Neural cell (in vitro differentiated cells): Measurements from ENCODE around the gene HEATR1. TPM values are rescaled to one million over a fixed set of nuclear protein-coding genes. Genes with fewer than 3 reads are reported as not detected.

Experiments used
- H2AFZ ChIP-seq: fragments of 200-600, 300-800 bp; sonication (generic), shearing (Covaris generic); 2 replicates; pipeline ENCODE4 v1.6.0; 2014; ENCODE audit warnings: low read depth, mild to moderate bottlenecking, antibody characterized with exemption, low read length, moderate library complexity
- H3F3A ChIP-seq: fragments of 200-600 bp; shearing (Covaris generic); 2 replicates; pipeline ENCODE4 v1.6.1; 2016; ENCODE audit warnings: mild to moderate bottlenecking, moderate library complexity, mixed read lengths, antibody characterized with exemption, low read length; ENCODE audit not compliant: insufficient read depth, poor library complexity, severe bottlenecking
- H3K27ac ChIP-seq: fragments of 200-600, 300-800 bp; sonication (generic), shearing (Covaris generic); 2 replicates; pipeline ENCODE4 v1.5.1; 2014; ENCODE audit warnings: mild to moderate bottlenecking, low read length, moderate library complexity
- H3K27me3 ChIP-seq: fragments of 300-800, 200-600 bp; sonication (generic), shearing (Covaris generic); 2 replicates; pipeline ENCODE4 v1.6.0; 2014; ENCODE audit warnings: mild to moderate bottlenecking, low read depth, low read length, moderate library complexity; ENCODE audit not compliant: insufficient read depth
- H3K36me3 ChIP-seq: fragments of 300-800, 200-600 bp; sonication (generic), shearing (Covaris generic); 2 replicates; pipeline ENCODE4 v1.5.1; 2014; ENCODE audit warnings: mild to moderate bottlenecking, antibody characterized with exemption, low read length, moderate library complexity; ENCODE audit not compliant: insufficient read depth
- H3K4me2 ChIP-seq: fragments of 300-800, 200-600 bp; sonication (generic), shearing (Covaris generic); 2 replicates; pipeline ENCODE4 v1.6.0; 2014; ENCODE audit warnings: mild to moderate bottlenecking, low read length
- H3K4me3 ChIP-seq: fragments of 300-800, 200-600 bp; sonication (generic), shearing (Covaris generic); 2 replicates; pipeline ENCODE4 v1.5.1; 2014; ENCODE audit warnings: mild to moderate bottlenecking, low read length, moderate library complexity
- H3K79me2 ChIP-seq: fragments of 200-600 bp; shearing (Covaris generic); replicated peaks from 2 replicates; pipeline ENCODE4 v1.6.0; 2014; ENCODE audit warnings: mild to moderate bottlenecking, low read length, moderate library complexity; ENCODE audit not compliant: insufficient read depth
- H3K9ac ChIP-seq: fragments of 300-800, 200-600 bp; sonication (generic), shearing (Covaris generic); 2 replicates; pipeline ENCODE4 v1.6.1; 2016; ENCODE audit warnings: mild to moderate bottlenecking, low read length, mixed read lengths
- H3K9me2 ChIP-seq: fragments of 200-600 bp; shearing (Covaris generic); 2 replicates; pipeline ENCODE4 v1.6.1; 2016; ENCODE audit warnings: mild to moderate bottlenecking, low read length, mixed read lengths; ENCODE audit not compliant: insufficient read depth
- H3K9me3 ChIP-seq: fragments of 200-600, 300-800 bp; sonication (generic), shearing (Covaris generic); 2 replicates; pipeline ENCODE4 v1.6.1; 2016; ENCODE audit warnings: mild to moderate bottlenecking, mixed run types, low read length, moderate library complexity, mixed read lengths
- H4K20me1 ChIP-seq: fragments of 200-600 bp; shearing (Covaris generic); 2 replicates; pipeline ENCODE4 v1.6.1; 2016; ENCODE audit warnings: mild to moderate bottlenecking, mixed run types; ENCODE audit not compliant: insufficient read depth
- CTCF ChIP-seq: fragments of 450-650 bp; IDR thresholded peaks from 2 replicates; pipeline ENCODE4 v1.5.1; 2014; ENCODE audit warnings: antibody characterized with exemption, mild to moderate bottlenecking, moderate library complexity; ENCODE audit not compliant: poor library complexity, severe bottlenecking
- EP300 ChIP-seq: fragments of 450-650 bp; conservative IDR thresholded peaks from 2 replicates; pipeline ENCODE4 v1.6.1; 2014; ENCODE audit warnings: antibody characterized with exemption, mild to moderate bottlenecking, moderate library complexity; ENCODE audit not compliant: poor library complexity, severe bottlenecking
- EZH2 ChIP-seq: fragments of 200-600, 300-800 bp; shearing (Covaris generic), sonication (generic); IDR thresholded peaks from 2 replicates; pipeline ENCODE4 v1.6.1; 2014; ENCODE audit warnings: antibody characterized with exemption, low read length, borderline replicate concordance, mild to moderate bottlenecking; ENCODE audit not compliant: insufficient read depth, poor library complexity, severe bottlenecking
- MXI1 ChIP-seq: fragments of 450-650 bp; conservative IDR thresholded peaks from 2 replicates; pipeline ENCODE4 v1.6.1; 2014; ENCODE audit warnings: antibody characterized with exemption, mild to moderate bottlenecking; ENCODE audit not compliant: poor library complexity, severe bottlenecking
- POLR2AphosphoS5 ChIP-seq: IDR thresholded peaks from 2 replicates; pipeline ENCODE4 v1.6.1; 2012
- RAD21 ChIP-seq: fragments of 450-650 bp; conservative IDR thresholded peaks from 2 replicates; pipeline ENCODE4 v1.6.1; 2014; ENCODE audit warnings: antibody characterized with exemption, mild to moderate bottlenecking, moderate library complexity
- REST ChIP-seq: IDR thresholded peaks from 2 replicates; pipeline ENCODE4 v1.6.1; 2012; ENCODE audit warnings: borderline replicate concordance
- SMC3 ChIP-seq: fragments of 450-650 bp; conservative IDR thresholded peaks from 2 replicates; pipeline ENCODE4 v1.6.1; 2014; ENCODE audit warnings: antibody characterized with exemption, mild to moderate bottlenecking, moderate library complexity; ENCODE audit not compliant: poor library complexity
- TAF1 ChIP-seq: IDR thresholded peaks from 2 replicates; pipeline ENCODE4 v1.6.1; 2012; ENCODE audit warnings: low read depth
- polyA minus RNA-seq: library from RNA; depleted of rRNA, polyadenylated mRNA; stranded (reverse); fragments of >200 nt; gene quantifications from 2 replicates; pipeline ENCODE4 v1.2.3, GENCODE V29; 2014
- polyA plus RNA-seq: library from polyadenylated mRNA; depleted of rRNA; stranded (reverse); fragments of >200 nt; gene quantifications from 2 replicates; pipeline ENCODE4 v1.2.3, GENCODE V29; 2014

HEATR1 gene
- polyA plus RNA-seq (5.9 and 8.8 TPM in 2 replicates), polyA minus RNA-seq (34.8 and 39.7 TPM in 2 replicates)

GRCh38 chr1:236603991-236604904 is at the start of gene HEATR1:
HEATR1 (minus strand) TSS chr1:236604516; CDS start chr1:236604095, 421 bp downstream.
- H2AFZ ChIP-seq: peak within 1 kb of the TSS; percentile 85
- no peaks in the 10 kb centered on the region for H3F3A ChIP-seq
- H3K79me2 ChIP-seq: peaks cover 12% of the 10 kb centered on the region
- no peaks in the 10 kb centered on the region for H3K9me3 ChIP-seq
- no peaks in the 10 kb centered on the region for H3K9me2 ChIP-seq
- no peaks in the 10 kb centered on the region for H3K36me3 ChIP-seq
- H3K4me2 ChIP-seq: peak within 1 kb of the TSS; percentile 87
- H3K27me3 ChIP-seq: no peaks in the 10 kb centered on the region
- no peaks in the 10 kb centered on the region for H4K20me1 ChIP-seq
- TF ChIP-seq SMC3: peak; percentile 71
- TF ChIP-seq MXI1: peak; percentile 100
- TF ChIP-seq CTCF: peak; percentile 64
- TF ChIP-seq RAD21: peak; percentile 56
- no peak for TF ChIP-seq TAF1
- TF ChIP-seq EP300: peak; percentile 16
- peak; percentile 43 for TF ChIP-seq POLR2AphosphoS5
- no peak for TF ChIP-seq EZH2
- H3K4me3 ChIP-seq: peak within 1 kb of the TSS; percentile 96
- peak within 1 kb of the TSS; percentile 57 for H3K27ac ChIP-seq
- peak within 1 kb of the TSS; percentile 67 for H3K9ac ChIP-seq

GRCh38 chr1:236645016-236645680 is 40.8 kb upstream of the HEATR1 start:
- Histone ChIP-seq H3K4me3 (no peak overlapping the region), H3K4me2 (no peak overlapping the region), H3F3A (no peaks in the 10 kb centered on the region), H2AFZ (no peak overlapping the region), H3K36me3 (no peaks in the 10 kb centered on the region), H4K20me1 (no peaks in the 10 kb centered on the region), H3K9me3 (no peaks in the 10 kb centered on the region), H3K27ac (no peak overlapping the region), H3K9me2 (no peaks in the 10 kb centered on the region), H3K27me3 (no peaks in the 10 kb centered on the region), H3K79me2 (no peaks in the 10 kb centered on the region), H3K9ac (no peak overlapping the region)
- TF ChIP-seq CTCF (no peak), TAF1 (no peak), EP300 (no peak), RAD21 (no peak), EZH2 (no peak), REST (no peak), SMC3 (no peak), POLR2AphosphoS5 (no peak), MXI1 (no peak)
